T-helper 1 cell treated with Interleukin-12 subunit alpha and Interleukin-12 subunit beta and Interleukin-4 antibody, amounts not matched to agents 30 ng/mL and 1 ng/mL, for 36 hours (primary cell): ENCODE data around the gene WNK2. TPM values are rescaled to one million over a fixed set of nuclear protein-coding genes. Genes with fewer than 3 reads are reported as not detected.

Experiments
- intact Hi-C: fragments of 100-400 bp; cut with micrococcal nuclease; formaldehyde crosslinking; loops from one replicate; pipeline ENCODE4 v1.15.1; 2024
- total RNA-seq: library from RNA; stranded (reverse); gene quantifications from 2 replicates; pipeline ENCODE4 v1.2.3, GENCODE V29; 2022

The WNK2 gene
- total RNA-seq, 1 donor from 2014 or later = 0.22 TPM

DNA sequence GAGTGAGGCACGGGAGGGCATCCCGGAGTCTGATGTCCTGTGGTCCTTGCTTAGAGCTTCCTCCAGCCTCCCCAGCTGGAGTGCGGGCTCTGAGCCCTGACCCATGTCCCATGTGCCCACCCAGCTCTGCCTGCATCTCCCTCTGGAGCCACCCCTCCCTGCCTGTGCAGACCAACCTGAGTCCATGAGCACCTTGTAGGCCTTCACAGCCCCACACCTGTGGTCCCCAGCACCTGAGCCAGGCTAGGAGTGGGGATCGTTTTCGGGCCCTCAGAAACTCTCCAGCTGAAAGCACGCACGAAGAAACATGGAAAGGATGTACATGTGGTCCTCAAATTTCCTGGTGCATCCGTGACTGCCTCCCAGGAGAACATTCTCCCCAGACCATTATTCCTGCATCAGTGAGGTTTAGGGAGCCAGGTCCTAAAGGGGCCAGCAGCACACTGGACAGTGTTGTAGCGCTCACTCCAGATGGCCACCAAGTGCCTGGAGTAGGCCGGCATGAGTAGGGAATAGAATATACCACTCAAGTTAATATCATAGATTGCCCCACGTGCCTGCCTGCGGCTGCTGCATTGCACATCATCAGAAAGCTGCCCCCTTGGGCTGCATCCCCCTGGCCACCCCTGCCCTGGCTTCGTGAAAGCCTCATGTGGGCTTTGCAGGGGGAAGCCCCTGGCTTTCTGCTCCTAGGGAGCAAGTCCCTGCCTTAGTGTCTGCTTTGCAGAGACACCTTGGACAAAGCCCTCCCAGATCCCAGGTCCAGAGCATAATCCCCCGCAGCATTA lies 80.6 kb downstream of the WNK2 start:
- intact Hi-C loops = no loop called here

- intact Hi-C loops = no loop called here
Measured at GRCh38 chr9:93265301-93265971, 81.5 kb downstream of the WNK2 start.

DNA sequence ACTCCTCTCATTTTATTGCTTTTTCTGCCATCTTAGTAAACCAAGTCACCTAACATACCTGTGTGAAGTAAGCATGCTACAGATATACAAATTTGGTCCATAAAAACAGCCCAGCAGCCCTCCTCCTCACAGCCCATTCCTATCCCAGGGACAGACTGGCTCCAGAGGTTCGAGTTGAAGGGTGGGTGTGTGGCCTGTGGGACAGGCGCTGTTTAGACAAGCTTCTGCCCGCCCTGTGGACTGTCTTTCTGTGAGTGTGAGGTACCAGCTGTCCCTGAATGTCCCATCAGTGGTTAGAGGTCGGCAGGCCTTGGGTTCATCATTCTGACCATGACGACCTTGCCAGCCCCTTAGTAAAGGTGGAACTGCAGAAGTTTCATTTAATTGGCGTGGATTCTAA lies 82.0 kb downstream of the WNK2 start:
- intact Hi-C loops = no loop called here

DNA sequence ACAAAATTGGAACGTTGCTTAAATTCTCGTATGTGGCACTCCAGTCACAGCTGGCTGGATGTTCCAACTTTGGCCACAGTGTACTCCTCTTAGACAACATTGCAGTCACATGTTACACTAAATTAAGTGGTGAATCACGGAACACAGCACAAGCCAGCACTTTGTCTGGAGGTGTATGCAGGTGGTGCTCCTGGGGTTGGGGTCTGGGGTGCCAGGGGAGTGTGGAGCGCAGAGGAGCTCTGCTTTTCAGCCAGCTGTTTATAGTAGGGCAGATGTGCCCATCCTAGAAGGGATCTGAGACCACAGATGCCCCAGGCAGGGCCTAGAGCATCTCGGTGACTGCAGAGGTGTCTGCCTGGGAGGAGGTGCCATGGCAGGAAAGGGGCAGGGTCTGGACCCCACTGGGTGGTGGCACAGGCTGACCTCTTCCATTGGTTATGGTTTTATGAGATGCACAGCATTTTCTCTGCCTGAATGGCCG lies 82.6 kb downstream of the WNK2 start:
- intact Hi-C loops = no loop called here

- intact Hi-C loops = no loop called here
Measured at GRCh38 chr9:93267091-93267541, 83.2 kb downstream of the WNK2 start.

- intact Hi-C loops = no loop called here
Measured at GRCh38 chr9:93267681-93268505, 84.0 kb downstream of the WNK2 start.

- intact Hi-C loops = no loop called here
Measured at GRCh38 chr9:93268551-93269314, 84.8 kb downstream of the WNK2 start.

DNA sequence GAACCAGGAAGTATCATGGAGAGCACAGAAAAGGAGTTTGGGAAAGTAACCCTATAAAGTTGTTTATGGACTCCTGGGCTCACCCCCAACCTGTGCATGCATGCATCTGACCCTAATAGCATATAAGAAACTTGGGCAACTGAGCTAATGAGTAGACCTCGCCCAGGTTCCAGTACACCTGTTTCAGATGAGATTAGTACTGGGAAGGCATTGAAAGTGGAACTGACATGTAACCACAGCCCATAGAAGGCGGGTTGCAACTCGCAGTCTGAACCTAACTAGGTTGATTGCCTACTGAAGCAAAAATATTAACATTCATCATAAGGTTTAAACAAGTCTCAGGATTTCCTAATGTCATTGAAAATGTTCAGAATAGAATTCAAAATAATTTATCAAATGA lies 87.0 kb downstream of the WNK2 start:
- intact Hi-C loops = no loop called here

GRCh38 chr9:93276973-93277372 lies 93.0 kb downstream of the WNK2 start:
- intact Hi-C loops = loop anchor here (5.0 kb wide), 1 partner anchor 290 kb away; no protein-coding TSS in a partner anchor

DNA sequence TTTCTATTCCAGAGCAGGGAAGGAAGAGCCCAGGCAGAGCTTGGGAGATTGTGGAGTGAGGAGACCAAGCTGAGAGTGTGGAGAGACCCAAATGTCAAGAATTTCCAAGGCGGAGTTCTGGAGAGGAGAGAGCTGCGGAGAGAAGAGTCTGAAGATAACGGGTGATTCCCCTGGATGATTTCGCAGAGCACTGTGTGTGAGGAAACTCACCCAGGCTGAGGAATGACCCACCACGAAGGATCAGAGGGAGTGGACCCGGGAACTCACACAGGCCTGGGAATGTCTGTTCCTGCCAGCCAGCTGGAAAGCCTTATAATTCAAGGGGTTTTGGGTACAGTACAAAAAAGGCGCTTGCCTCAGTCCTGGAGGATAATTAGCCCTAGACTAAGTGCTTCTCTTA lies 94.2 kb downstream of the WNK2 start:
- intact Hi-C loops = loop anchor here (5.0 kb wide), 1 partner anchor 289 kb away; no protein-coding TSS in a partner anchor

- intact Hi-C loops = no loop called here
Measured at GRCh38 chr9:93280661-93281259, 96.8 kb downstream of the WNK2 start.

- intact Hi-C loops = no loop called here
Measured at GRCh38 chr9:93286252-93287188, 102.6 kb downstream of the WNK2 start.

DNA sequence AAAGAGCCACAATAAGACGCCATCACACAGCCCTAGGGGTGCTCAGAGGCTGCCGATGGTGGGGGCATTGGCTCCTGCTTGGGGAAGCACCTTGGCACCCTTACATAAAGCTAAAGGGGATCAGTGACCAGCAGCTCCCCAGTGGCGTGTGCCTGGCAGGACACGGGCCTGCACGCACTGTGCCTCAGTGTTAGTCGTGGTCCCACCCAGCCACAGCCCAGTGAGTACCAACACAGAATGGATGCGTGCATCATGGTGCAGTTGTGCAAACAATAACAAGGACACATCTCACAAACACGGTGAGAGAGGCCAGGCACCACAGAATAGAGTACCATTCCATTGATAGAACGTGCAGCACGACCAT lies 103.2 kb downstream of the WNK2 start:
- intact Hi-C loops = no loop called here

GRCh38 chr9:93287593-93287992 lies 103.7 kb downstream of the WNK2 start:
- intact Hi-C loops = no loop called here

GRCh38 chr9:93288341-93288740 lies 104.4 kb downstream of the WNK2 start:
- intact Hi-C loops = no loop called here

- intact Hi-C loops = no loop called here
Measured at GRCh38 chr9:93288891-93289883, 105.2 kb downstream of the WNK2 start.

DNA sequence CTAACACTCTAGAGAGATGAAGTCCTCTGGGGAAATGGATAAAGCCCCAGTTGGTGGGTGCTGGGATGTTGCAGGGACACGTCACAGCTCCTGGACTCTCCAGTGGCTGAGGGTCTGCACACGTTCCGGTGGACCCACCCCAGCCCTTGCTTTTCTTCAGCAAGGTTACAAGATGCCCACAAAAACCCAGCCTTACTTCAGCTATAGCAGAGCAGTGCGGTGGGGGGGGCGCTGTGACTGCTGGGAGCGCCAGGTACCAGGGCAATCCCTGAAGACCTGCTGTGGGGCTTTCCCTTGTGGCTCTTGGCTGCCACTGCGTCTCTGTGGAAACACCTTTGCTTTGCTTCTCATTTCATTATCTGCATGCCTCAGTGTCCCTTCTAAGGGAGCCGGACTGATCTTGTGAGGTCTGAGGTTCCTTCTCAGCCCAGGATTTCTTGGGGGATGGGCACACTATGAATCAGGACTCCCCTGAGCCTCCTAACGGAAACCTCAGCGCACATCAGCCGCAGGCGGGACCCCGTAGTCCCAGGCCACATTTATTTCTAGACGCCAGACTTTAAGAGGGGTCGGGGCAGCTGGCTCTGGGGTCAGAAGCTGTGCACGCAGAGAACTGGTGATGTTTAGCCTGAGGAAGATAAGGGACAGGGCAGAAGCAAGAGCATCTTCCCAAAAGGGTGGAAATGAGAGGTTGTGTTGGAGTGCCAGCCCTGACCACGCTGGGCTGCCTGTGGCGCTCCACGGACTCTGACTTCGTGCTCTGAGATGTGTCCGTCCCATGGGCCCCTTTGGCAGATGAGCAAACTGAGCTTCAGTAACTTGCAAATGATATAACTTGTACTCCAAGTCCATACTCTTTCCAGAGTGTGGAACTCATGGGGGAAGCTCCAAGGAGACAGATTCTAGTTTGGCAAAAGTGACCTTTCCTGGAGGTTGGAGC lies 106.8 kb downstream of the WNK2 start:
- intact Hi-C loops = no loop called here
